Measurements from ENCODE around the gene NPIPB2. TPM values are rescaled to one million over a fixed set of nuclear protein-coding genes. Genes with fewer than 3 reads are reported as not detected.
A peak's percentile ranks its signal among the peaks of the same experiment; 100 is the strongest.

The NPIPB2 gene
- total and polyA plus RNA-seq, 10 of the 15 experiments (the other 5 are each of a cell fraction or from before 2014, with no cell fraction given), result 1.9 to 29.3 (median 10.8) TPM

DNA sequence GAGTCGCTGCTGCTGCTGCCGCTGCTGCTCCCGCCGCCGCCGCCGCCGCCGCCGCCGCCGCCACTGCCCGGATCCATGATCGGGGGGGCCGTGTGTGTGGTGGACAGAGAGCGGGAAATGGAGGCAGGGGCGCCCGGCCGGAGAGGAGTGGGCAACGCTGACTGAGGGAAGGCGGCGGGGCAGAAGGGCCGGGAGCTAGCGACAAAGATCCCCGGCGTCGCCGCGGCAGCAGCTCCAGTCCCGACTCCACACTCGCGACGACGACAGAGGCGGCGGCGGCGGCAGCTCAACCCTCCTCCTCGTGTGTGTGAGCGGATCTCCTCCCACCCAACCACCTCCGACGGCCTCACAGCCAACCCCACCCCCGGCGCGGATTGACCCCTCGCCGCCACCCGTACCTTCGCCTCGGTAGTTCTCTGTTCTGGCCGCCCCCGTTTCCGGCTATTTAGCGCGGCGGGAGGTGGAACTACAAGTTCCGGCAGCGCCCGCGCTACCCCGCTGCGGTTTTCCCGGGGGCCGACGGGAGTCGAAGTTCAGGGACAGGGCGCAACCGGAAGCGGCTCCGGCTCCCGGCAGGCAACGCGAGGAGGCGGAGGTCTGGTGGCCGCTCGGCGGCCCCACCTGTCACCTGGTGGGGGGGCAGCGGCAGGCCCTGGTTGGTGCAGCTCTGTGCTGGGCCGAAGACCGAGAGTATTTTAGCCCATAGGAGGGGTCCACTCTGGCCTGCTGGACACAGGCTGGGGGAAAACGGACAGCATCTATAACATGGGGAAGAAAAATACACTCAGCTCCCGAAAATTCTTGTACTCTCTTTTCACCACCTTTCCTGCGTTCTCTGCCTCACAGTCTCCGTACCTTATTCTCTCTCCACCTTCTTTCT is 26.0 kb downstream of the NPIPB2 start, which contains the start of gene GSPT1 (continued):
- TF ChIP-seq SIN3A (IDR thresholded peaks at IDR 0.05; ENCODE audit: low read depth, low read length) (peak; percentile 86), PAX5 (IDR thresholded peaks at IDR 0.05; ENCODE audit: borderline replicate concordance, low read depth, low read length) (no peak), PAX8 (IDR thresholded peaks at IDR 0.05) (no peak), ZNF207 (IDR thresholded peaks at IDR 0.05; ENCODE audit: borderline replicate concordance) (peak; percentile 95), TAF1 (IDR thresholded peaks at IDR 0.05; ENCODE audit: borderline replicate concordance, low read depth, low read length) (no peak), ZNF274 (IDR thresholded peaks at IDR 0.05; ENCODE audit: insufficient read depth, insufficient read length) (no peak), TARDBP (IDR thresholded peaks at IDR 0.05; ENCODE audit: borderline replicate concordance) (peak; percentile 97), RELA (IDR thresholded peaks at IDR 0.05; ENCODE audit: borderline replicate concordance, partially characterized antibody) (peak; percentile 85), YY1 (IDR thresholded peaks at IDR 0.05; ENCODE audit: low read depth, low read length) (peak; percentile 82)
- TF ChIP-seq, protein P1, sequence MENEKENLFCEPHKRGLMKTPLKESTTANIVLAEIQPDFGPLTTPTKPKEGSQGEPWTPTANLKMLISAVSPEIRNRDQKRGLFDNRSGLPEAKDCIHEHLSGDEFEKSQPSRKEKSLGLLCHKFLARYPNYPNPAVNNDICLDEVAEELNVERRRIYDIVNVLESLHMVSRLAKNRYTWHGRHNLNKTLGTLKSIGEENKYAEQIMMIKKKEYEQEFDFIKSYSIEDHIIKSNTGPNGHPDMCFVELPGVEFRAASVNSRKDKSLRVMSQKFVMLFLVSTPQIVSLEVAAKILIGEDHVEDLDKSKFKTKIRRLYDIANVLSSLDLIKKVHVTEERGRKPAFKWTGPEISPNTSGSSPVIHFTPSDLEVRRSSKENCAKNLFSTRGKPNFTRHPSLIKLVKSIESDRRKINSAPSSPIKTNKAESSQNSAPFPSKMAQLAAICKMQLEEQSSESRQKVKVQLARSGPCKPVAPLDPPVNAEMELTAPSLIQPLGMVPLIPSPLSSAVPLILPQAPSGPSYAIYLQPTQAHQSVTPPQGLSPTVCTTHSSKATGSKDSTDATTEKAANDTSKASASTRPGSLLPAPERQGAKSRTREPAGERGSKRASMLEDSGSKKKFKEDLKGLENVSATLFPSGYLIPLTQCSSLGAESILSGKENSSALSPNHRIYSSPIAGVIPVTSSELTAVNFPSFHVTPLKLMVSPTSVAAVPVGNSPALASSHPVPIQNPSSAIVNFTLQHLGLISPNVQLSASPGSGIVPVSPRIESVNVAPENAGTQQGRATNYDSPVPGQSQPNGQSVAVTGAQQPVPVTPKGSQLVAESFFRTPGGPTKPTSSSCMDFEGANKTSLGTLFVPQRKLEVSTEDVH (IDR thresholded peaks at IDR 0.05; ENCODE audit: low read depth, partially characterized antibody), result peak; percentile 19
- TF ChIP-seq, protein P2, sequence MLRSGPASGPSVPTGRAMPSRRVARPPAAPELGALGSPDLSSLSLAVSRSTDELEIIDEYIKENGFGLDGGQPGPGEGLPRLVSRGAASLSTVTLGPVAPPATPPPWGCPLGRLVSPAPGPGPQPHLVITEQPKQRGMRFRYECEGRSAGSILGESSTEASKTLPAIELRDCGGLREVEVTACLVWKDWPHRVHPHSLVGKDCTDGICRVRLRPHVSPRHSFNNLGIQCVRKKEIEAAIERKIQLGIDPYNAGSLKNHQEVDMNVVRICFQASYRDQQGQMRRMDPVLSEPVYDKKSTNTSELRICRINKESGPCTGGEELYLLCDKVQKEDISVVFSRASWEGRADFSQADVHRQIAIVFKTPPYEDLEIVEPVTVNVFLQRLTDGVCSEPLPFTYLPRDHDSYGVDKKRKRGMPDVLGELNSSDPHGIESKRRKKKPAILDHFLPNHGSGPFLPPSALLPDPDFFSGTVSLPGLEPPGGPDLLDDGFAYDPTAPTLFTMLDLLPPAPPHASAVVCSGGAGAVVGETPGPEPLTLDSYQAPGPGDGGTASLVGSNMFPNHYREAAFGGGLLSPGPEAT (IDR thresholded peaks at IDR 0.05; ENCODE audit: low read depth), result peak; percentile 55; the same call in 1 of the 2 replicates

Measured in GM12878 (cell line).